NT2/D1 (cell line): ENCODE data around the gene CHST12.

Source experiments
- SUZ12 ChIP-seq: IDR thresholded peaks from 2 replicates; pipeline ENCODE4 v1.6.1; 2011; ENCODE audit not compliant: insufficient read length, insufficient read depth; ENCODE audit errors: extremely low read depth
- YY1 ChIP-seq: IDR thresholded peaks from 2 replicates; pipeline ENCODE4 v1.6.1; 2011; ENCODE audit not compliant: insufficient read length, insufficient read depth
- ZNF274 ChIP-seq: IDR thresholded peaks from 2 replicates; pipeline ENCODE4 v1.6.1; 2011; ENCODE audit warnings: mild to moderate bottlenecking, low read depth, low read length

DNA sequence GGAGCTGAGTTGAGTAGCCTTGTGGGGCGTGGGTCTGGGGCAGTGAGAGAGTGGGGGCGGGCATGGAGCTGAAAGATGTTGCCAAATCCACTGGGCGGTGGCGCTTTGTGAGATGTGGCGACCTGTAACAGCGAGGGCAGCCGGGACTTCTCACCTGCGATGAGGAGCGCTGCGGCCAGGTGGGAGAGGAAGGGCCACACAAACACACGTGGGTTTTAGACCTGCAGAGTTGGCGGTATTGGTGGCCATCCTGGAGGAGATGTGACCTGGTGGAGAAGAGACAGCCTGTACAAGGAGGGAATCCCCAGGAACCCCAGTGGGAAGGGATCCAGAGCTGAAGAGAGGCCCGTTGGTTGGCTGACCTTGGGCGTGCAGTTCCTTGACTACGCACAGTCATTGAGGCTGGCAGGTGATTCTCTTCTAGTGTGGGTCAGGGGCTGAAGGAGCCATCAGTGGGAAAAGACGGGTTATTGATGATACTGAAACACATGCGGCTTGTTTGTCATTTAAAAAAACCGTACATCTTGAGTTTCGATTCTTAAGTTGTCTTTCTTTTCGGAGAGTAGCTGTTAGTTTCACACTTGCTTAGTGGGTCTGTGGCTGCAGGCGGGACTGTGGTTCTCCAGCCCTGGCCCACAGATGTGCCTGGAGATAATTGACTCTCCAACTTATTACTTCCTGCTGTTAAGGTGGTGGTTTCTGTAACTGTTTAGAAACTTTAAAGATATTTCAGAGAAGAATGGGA is 2.4 kb downstream of the CHST12 start:
- TF ChIP-seq SUZ12 = no peak
- no peak for TF ChIP-seq YY1
- TF ChIP-seq ZNF274 = no peak
